NCI-H2196 (cell line): ENCODE measurements around the gene FOXL2NB.
"Not testable (repeated sequence)": the region's sequence is repeated elsewhere in the genome, so short reads cannot be mapped to it uniquely, and the experiment has no call there.

ENCODE experiments used
- DNase-seq: peaks from one replicate; lab custom pipeline; 2025; ENCODE audit not compliant: unreplicated experiment; lab: John Stamatoyannopoulos, UW

FOXL2NB gene

DNA sequence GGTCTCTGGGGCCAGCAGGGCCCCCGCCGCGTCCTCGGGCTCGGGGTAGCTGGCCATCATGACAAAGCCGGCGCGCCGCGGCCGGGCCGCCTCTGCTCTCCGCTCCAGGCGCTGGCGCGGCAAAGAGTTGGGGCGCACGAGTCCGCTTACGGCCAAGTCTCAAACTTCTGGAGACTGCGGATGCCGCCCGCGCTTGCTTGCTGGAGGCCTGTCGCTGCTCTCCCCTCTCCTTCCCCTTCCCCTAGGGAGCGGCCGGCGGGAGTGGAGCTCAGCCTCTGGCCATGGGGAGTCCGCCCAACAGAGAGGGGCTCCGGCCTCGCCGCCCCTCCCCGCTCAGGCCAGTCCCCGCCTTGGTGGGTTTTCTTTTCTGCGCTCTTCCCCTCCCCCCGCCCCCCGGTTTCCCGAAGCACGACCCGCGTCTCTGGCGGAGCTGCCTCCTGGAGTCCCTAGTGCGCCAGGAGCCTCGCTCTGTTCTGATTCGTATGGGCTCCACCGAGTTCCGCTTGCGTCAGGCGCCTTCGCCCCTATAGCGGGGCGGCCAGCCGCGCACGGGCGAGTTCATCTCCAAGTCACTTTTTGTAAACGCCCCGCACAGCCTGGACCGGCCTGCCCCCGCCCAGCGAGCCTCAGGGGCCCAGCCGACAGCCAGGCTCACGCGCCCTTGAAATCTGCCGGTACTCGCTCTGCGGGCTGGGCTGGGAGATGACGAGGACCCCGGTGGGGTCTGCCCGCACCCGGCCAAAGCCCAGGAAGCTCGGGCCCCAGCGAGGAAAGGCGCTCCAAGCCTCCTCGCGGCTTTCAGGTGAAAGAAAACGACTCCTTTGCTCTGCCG is at the start of gene FOXL2NB, which contains the start of gene FOXL2:
Gene FOXL2NB, plus strand, starts transcription at position 555 of the 832 bp plus-strand sequence. Its CDS starts 148 bp downstream, at position 703.
Gene FOXL2, minus strand, starts transcription at position 475 of the 832 bp plus-strand sequence. Its CDS starts 415 bp downstream, at position 60.
- DNase-seq: peak; percentile 44

DNA sequence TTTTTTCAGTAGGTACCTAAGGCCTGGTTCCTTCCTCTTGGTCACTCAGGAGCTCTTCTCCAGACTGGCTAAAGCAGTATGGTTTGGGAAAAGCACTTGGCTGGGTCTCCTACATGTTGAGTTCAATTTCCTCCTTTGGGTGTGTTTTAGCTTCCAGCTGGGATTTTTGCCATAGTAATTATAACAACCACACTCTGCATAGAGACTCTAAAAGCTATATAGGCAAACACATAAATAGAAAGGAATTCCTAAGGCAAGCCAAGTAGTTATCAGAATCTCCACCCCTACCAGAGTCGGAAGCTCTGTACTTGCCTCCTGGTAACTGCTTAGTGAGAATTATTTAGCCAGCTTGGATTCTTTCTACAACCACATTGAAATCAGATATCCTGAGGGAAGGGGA is 48.7 kb upstream of the FOXL2NB start:
- no peak for DNase-seq

- no peak for DNase-seq
Observed at GRCh38 chr3:138898708-138899107, 48.3 kb upstream of the FOXL2NB start.

- DNase-seq: no peak
Observed at GRCh38 chr3:138899351-138899991, 47.5 kb upstream of the FOXL2NB start.

DNA sequence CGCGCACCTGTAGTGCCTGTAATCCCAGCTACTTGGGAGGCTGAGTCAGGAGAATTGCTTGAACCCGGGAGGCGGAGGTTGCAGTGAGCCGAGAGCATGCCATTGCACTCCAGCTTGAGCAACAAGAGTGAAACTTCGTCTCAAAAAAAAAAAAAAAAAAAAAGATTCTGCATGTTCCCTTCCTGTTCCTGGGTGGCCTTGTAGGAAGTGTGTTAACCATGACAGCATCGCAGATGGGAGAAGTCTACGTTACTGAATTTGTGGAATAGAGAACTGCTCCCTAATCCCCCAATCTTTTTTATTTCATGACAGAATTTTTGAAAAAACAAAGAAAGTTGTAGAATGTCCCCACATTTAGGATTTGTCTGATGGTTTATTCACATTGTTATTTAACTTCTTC is 45.5 kb upstream of the FOXL2NB start:
- DNase-seq: no peak

GRCh38 chr3:138902171-138902570 is 44.8 kb upstream of the FOXL2NB start:
- DNase-seq: no peak

GRCh38 chr3:138907539-138907938 is 39.5 kb upstream of the FOXL2NB start:
- DNase-seq: no peak

DNA sequence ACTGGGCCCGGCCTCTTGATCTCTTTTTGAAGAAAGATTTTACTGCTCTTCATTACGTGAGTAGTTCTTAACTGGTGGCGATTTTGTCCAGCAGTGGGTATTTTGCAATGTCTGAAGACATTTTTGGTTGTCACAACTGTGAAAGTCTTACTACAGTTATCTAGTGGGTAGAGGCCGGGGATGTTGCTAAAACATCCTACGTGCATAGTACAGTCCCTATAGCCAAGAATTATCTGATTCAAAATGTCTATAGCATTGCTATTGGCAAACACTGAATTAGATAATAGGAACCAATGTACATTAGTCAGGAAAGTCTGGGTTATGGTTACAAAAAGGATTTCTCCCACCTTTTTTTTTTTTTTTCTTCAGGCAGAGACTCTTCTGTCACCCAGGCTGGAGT is 38.2 kb upstream of the FOXL2NB start:
- no peak for DNase-seq

GRCh38 chr3:138909904-138910303 is 37.1 kb upstream of the FOXL2NB start:
- DNase-seq: no peak

DNA sequence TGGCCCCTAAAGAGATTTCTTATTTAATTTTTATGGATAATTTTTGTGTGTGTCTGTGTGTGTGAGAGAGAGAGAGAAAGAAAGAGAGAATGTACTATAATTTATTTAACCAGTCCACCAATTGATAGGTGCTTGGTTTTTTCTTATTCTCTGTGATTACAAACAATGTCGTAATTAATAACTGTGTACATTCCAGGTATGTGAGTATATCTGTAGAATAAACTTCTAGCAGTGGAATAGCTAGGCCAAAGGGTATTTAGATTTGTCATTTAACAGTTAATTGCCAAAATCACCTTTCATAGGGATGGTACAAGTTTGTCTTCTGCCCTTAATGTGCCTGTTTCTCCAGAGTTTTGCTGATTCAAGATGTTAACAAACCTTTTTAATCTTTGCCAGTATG is 35.4 kb upstream of the FOXL2NB start:
- DNase-seq: no peak

GRCh38 chr3:138912237-138912636 is 34.8 kb upstream of the FOXL2NB start:
- no peak for DNase-seq

DNA sequence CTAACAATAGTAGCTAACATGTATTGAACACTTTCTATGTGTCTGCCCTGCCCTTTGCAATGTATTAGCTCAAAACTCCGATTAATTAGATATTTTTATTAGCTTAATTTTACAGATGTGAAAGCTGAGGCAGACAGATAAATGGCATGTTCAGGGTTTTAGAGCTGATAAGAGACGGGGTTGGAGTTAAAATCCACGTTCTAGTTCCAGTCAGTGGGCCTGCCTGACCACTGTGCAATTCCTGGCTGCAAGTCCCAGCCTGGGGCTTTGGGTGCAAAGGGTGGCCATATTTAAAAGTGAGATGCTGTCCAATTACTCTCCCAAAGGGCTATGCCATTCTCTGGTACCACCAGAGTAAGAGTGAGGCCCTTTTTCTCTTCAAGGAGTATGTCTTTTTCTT is 33.3 kb upstream of the FOXL2NB start:
- DNase-seq: no peak

- no peak for DNase-seq
Observed at GRCh38 chr3:138914870-138915502, 32.0 kb upstream of the FOXL2NB start.

- peak; percentile 96 for DNase-seq
Observed at GRCh38 chr3:138915503-138916498, 31.2 kb upstream of the FOXL2NB start.

DNA sequence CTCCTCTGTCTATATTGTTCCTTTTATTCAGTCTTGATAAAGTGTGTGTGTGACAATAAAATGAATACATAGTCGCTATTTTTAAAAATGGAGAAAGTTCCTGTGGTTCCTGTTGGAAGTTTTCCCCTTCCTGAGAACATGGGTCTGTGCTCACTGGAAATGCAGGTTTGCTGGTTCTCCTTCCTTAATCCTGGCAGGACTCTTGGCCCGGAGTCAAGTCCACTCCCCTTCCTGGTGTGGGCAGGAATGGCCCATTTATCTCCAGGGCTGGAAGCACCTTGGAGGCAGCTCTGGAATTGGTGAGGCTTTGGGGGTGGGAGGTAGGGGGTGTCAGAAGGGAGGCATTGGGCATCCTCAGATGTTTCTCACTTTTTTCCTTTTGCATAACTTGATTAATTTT is 30.2 kb upstream of the FOXL2NB start:
- peak; percentile 31 for DNase-seq

DNA sequence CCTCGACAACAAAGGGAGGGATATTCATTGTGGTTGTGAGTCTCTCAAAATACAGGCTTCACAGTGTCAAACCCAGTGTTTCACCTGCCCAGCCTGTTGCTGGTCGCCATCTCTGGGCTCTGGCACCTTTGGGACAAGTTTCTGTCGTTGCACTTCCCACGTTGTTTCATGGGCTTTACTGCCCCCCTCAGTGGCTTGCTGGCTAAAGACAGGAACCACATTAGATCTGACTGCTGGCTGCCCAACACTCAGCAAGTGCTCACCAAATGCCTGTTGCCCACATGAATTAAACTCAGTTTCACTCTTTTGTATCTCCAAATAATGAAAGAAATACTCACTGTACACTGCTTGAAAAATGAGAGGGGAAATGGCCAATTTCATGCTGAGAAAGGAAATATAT is 27.7 kb upstream of the FOXL2NB start:
- DNase-seq: no peak

- no peak for DNase-seq
Observed at GRCh38 chr3:138921316-138922292, 25.4 kb upstream of the FOXL2NB start.

GRCh38 chr3:138922400-138922799 is 24.6 kb upstream of the FOXL2NB start:
- DNase-seq: not testable (repeated sequence)

DNA sequence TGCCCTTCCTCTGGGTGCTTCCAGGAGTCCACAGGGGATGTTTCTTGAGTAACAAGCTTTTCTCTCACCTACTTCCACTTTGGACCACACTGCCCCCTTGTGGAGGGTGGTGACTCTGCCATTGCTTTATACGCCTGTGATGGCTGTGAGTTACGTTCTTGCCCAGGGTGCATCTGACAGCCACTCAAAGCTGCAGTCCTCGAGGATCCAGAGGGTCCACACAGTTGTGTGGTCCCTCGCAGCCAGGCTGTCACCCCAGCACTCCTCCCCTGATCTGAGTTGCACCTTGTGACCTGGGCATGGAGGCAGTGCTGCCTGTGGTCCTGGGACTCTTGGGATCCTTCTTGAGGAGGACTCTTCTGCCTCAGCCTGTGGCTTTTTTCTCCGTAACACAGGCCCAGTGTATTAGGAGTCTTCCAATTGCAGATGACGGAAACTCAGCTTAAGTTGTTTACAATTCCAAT is 23.5 kb upstream of the FOXL2NB start:
- peak; percentile 93 for DNase-seq
